HuH-7 (cell line): Measurements from ENCODE around the gene NDUFAF8.

ENCODE experiments used
- DNase-seq: peaks from one replicate; pipeline ENCODE4 v3.0.0; 2011; ENCODE audit warnings: low spot score

NDUFAF8 gene

GRCh38 chr17:81277421-81277820 is 38.3 kb downstream of the NDUFAF8 start:
- DNase-seq, result no peak

DNA sequence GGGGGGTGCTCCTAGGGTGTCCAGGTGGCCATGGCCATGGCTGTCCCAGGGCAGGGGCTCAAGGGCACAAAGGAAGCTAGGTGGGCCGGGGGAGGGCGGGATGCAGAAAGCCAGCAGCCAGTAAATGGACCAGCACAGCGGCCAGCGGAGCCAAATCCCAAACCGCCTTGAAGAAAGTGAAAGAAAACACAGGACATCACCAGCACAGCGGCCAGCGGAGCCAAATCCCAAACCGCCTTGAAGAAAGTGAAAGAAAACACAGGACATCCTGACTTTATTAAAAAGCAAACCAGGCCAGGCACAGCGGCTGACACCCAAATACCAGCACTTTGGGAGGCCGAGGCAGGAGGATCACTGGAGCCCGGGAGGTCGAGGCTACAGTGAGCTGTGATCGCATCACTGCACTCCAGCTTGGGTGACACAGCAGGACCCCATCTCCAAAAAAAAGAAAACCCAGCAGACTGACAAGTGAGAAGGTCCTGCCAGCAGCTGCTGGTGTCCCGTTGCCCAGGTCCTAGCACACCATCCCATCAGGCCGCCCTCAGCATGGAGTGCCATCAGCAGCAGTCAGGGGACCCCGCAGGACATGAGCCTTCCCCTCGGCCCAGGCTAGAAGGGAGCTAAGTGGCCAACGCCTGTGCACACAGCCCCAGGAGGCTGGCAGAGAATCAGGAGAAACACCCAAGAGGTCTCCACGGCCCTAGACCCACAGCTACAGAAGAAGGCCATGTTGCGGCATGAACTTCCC is 39.0 kb downstream of the NDUFAF8 start:
- DNase-seq, result no peak

- DNase-seq, result no peak
Observed at GRCh38 chr17:81278831-81279230, 39.7 kb downstream of the NDUFAF8 start.

DNA sequence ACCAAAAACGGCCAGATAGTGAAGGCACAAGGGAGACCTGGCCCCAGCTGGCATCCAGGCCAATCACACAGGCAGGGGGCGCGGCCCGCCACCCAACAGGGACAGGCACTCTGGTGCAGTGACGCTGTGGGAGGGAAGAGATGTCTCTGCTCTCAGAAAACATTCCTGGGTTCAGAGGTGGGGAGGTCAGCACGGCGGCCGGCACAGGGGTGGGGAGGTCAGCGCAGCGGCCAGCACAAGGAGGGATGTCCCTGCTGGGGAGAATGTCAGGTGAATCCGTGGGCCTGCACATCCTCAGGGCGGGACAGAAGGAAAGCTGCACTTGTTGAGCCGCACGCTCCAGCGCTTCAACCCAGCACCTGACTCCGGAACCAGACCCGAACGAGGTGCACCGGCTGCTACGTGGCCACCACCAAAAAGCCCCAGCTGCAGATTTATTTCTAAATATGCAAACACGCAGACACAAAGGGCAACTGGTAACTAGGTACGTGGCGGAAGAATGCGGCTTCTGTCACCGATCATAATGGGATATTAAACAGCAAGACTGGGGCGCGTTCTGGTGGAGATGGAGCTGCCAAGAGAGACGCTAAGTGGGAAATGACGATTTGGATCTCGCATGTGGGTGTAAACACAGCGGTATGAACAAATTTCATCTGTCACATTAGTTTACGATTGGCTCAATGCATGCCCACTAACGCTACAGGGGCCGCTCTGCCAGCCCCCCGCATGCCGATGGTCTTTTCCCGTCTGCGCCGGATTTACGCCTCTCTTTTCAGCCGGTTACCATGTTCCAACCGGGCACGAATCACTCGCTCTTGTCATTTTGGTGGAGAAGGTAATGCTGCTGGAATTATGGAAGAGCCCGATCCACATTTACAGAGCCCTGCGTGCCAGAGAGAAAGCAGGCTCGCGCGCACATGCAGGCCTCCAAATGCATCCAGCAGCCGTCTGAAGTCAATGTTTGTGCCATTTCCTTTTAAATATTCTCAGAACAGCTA is 40.5 kb downstream of the NDUFAF8 start:
- DNase-seq, result no peak

DNA sequence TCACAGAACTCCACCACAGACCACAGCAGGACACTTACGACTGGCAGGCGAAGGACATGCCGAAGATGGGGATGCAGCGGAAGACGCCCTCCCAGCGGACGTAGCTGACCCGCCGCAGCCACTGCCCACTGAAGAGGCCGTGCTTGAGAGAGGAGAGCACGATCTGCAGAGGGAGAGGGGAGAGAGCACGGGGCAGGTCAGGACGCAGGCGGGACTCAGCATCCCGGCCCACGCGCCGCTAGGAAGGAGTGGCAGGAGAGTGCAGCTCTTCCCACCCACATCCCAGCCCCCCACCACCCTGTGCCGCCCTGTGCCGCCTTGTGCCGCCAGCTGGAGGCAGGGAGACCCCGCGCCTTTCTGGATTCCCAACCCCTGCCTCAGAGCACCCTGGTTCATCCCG is 41.5 kb downstream of the NDUFAF8 start:
- no peak for DNase-seq

DNA sequence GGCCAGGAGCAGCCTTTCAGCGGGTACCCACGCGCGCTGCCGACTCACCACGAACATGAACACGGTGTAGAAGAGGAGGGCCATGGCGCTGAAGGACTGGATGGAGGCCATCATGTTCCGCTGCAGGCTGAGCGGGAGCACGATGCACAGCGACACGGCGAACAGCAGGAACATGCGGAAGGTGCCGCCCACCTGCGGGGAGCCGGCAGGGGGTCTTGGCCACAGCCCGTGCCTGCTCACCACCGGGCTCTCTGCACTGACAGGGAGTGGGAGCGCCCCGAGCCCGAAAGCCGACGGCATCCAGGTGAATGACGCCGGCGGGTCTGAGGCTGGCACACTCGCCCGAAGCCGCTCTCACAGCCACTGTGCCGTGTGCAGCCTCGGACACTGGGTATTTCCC is 43.0 kb downstream of the NDUFAF8 start:
- DNase-seq, result no peak

DNA sequence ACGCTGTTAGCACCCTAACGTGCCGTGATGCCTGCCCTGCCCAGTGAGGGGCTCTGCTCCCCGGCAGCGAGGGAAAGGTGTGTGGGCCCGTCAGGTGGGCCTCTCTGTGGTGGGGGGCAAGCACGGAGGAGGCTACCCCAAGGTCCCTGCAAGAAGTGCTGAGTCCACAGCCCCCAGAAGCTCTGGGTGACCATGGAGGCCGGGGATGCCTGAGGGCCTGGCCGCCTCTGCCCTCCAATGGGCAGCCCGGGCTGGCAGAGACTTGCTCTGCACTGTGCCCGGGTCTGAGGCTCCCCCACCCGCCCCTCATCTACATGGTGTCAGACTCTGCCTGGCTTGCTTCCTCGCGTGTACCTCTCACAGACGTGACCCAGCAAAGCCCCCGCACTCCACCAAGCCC is 43.8 kb downstream of the NDUFAF8 start:
- DNase-seq, result no peak

DNA sequence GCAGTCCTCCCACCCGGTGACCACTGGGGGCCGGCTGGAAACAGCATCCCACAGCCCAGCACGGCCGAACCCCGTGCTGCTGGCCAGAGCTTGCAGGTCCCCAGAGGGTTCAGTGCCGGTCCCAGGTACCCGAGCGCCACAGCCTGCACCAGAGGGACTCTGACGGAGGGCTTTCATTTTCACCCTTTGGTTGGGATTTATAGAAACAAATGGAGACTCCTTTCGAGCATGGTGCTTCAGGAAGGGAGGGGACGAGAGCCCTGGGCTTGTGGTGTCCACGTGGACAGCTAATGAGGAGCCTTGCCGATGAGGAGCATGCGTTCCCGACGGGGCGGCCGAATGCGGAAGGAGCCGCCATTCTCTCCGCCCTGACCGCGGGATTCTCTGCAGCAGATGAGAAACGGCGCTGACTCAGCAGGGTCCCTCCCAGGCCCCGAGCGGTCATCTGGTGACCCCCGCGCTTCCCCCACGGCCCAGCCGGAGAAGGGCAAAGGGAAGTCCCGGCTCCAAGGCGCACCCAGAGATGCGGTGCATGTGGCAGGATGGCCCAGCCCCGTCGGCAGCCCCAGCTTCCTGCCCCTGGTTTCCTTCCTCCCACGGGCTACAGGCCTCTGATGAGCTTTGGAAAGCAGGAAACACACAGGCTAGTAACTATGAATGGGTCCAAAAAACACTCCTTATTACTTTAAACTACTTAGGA is 46.2 kb downstream of the NDUFAF8 start:
- no peak for DNase-seq

DNA sequence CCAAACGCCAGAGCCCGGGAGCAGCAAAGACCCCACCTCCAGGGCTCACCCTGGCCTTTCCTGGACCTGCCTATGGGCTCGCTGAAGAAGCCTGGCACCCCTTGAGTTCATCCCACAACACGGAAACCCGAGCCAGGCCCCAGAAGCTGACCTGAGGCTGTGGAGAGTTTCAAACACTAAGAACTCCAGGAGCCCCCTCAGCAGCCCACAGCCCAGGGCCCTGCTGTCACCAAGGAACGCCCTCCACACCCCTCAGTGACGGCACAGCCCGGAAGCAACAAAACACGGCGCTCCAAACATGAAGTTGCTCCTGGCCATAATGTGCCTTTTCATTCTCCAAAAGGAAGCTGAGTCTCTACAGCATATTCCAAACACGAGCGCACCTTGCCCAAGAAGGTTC is 46.8 kb downstream of the NDUFAF8 start:
- no peak for DNase-seq

DNA sequence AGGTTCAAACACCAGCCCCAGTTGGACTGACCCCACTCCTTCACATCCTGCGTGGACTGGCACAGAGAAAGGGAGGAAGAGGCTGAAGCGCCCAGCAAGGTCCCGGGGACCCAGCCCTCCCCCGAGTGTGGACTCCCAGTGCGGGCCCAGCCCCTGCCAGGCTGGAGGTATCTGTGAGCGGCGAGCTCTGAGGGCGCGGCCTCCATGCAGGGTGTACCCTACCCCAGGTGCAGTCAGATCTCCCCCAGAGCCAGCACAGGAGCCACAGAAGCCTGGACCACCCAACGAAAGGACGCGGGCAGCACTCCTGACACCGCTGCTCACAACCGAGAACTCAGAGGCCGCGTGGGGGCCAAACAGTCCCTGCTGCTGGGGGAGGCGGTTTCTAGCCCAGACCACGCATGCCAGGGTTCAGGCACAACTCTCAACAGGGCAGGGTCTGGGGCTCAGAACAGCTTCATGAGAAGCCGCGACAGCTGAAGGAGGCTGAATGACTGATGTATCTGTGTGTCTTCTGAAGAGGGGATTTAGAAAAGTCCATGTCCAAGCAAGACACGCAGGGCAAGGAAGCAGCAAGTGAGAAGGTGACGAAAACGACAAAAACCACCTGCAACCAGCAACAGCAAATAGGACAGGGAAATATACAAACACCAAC is 47.5 kb downstream of the NDUFAF8 start:
- no peak for DNase-seq

- no peak for DNase-seq
Observed at GRCh38 chr17:81287152-81287551, 48.0 kb downstream of the NDUFAF8 start.

DNA sequence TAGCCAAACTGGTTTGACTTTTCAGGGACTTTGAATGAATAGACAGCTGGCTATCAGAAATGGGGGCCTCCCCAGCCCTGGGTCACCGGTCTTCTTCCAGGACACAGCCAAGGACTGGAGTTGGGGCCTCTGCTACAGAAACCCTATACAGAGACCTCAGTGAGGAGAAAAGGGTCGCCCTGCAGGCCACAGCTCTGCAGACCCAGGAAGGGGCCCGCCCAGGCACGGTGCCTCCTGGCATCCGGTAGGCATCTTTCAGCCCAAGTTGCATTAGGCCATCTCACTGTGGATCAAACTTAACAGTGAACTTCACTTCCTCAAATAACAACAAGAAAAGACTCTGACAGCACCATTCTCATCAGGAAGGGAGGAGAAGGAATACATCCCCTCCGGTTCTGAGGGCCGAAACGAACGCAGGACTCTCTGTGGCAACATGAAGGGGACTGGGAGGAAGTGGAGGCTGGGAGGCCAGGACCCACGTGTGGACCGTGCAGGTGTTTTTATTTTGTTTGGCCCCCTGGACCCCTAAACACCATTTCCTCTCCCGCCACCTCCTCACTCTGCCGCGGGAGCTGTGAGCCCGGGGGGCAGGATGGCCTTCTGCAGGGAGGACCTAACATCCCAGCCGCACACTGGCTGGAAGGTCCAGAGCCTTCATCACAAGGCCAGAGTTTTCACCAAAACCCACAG is 48.8 kb downstream of the NDUFAF8 start:
- no peak for DNase-seq

DNA sequence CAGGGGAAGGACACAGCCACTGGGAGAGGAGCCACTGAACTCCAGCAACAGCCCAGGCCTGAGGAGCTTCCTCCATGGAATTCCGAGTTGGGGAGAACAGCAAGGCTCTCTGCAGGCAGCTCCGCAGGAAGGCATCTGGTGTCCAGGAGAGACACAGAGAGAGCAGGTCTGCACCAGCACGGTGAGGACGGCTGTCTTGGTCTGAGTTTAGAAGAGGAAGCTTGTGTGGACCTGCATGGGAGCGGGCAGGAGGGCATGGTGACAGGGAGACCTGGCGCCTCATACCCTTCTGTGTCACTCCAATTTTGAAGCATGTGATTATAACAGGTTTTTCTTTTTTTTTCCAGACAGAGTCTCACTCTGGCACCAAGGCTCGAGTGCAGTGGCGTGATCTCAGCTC is 49.6 kb downstream of the NDUFAF8 start:
- DNase-seq, result no peak

DNA sequence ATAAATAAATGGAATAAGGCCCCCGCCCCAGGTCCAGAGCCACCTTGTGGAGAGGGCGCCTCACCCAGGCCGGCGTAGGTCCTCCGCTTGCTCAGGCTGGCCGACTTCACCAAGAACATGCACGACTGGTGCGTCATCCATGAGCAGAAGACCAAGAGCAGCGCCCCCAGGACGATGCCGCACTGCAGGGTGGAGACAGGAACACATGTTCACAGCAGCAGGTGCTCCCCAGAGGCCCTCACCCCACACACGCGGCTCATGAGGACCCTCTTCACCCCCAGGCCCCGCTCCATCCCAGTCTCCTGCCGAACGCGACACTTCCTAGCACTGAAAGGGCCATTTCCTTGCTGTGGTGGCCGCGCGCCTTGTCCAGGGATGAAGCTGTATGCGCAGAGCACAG is 50.5 kb downstream of the NDUFAF8 start:
- DNase-seq, result no peak

DNA sequence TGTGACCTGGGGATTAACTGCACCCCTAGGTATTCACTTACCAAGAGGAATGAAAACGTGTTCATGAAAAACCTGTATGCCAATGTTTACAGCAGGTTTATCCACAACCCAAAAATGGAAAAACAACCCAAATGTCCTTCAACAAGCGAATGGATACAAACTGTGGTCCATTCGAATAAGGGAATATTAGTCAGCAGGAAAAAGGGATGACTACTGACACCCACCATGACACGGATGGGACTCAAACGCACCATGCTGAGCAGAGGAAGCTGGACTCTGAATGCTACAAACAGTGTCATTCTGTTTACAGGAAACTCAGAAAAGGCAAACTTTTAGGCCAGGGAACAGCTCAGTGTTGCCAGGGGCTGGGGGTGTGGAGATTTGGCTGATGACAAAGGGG is 51.1 kb downstream of the NDUFAF8 start:
- DNase-seq, result no peak
